GM23338 (cell line): ENCODE measurements around the gene USP24. TPM values are rescaled to one million over a fixed set of nuclear protein-coding genes. Genes with fewer than 3 reads are reported as not detected.

Experiments used
- ATAC-seq: fragments of 200-7000 bp; cut with Tn5 transposase; 3 replicates; pipeline ENCODE4 v1.9.1; 2020
- DNase-seq: peaks from one replicate; pipeline ENCODE4 v3.0.0-alpha.2; 2015; ENCODE audit warnings: low spot score
- H2AFZ ChIP-seq: fragments of 200-600 bp; sonication (generic); 2 replicates; pipeline ENCODE4 v1.8.0; 2016; ENCODE audit warnings: antibody characterized with exemption, mild to moderate bottlenecking, moderate library complexity
- H3F3A ChIP-seq: fragments of 200-600 bp; sonication (generic); replicated peaks from 2 replicates; pipeline ENCODE4 v1.8.0; 2017; ENCODE audit warnings: antibody characterized with exemption, mixed run types, low read depth
- H3K27ac ChIP-seq: fragments of 200-600 bp; sonication (generic); 2 replicates; pipeline ENCODE4 v1.6.1; 2016; ENCODE audit warnings: low read depth
- H3K27me3 ChIP-seq: fragments of 200-600 bp; sonication (generic); 2 replicates; pipeline ENCODE4 v1.8.0; 2016; ENCODE audit warnings: mild to moderate bottlenecking, mixed run types, moderate library complexity; ENCODE audit not compliant: insufficient read depth
- H3K36me3 ChIP-seq: fragments of 200-600 bp; sonication (generic); 2 replicates; pipeline ENCODE4 v1.8.0; 2016; ENCODE audit warnings: mild to moderate bottlenecking; ENCODE audit not compliant: insufficient read depth
- H3K4me1 ChIP-seq: fragments of 200-600 bp; sonication (generic); 2 replicates; pipeline ENCODE4 v1.8.0; 2016; ENCODE audit warnings: mild to moderate bottlenecking, moderate library complexity; ENCODE audit not compliant: insufficient read depth
- H3K4me2 ChIP-seq: fragments of 200-600 bp; sonication (generic); 2 replicates; pipeline ENCODE4 v1.7.1; 2017; ENCODE audit warnings: mixed run types
- H3K4me3 ChIP-seq: fragments of 200-600 bp; sonication (generic); 2 replicates; pipeline ENCODE4 v1.6.1; 2016; ENCODE audit warnings: mixed run types
- H3K79me2 ChIP-seq: fragments of 200-600 bp; sonication (generic); replicated peaks from 2 replicates; pipeline ENCODE4 v1.8.0; 2017; ENCODE audit warnings: mild to moderate bottlenecking; ENCODE audit not compliant: insufficient read depth
- H3K9me2 ChIP-seq: fragments of 200-600 bp; sonication (generic); 2 replicates; pipeline ENCODE4 v1.8.0; 2017; ENCODE audit not compliant: insufficient read depth
- H4K20me1 ChIP-seq: fragments of 200-600 bp; sonication (generic); replicated peaks from 2 replicates; pipeline ENCODE4 v1.8.0; 2017; ENCODE audit warnings: mild to moderate bottlenecking; ENCODE audit not compliant: insufficient read depth
- H3K27ac Mint-ChIP-seq: 2 replicates; pipeline ENCODE4 v1.8.0; 2020; ENCODE audit warnings: inconsistent platforms, mild to moderate bottlenecking, moderate library complexity, mixed read lengths
- H3K27me3 Mint-ChIP-seq: 3 replicates; pipeline ENCODE4 v1.8.0; 2022; ENCODE audit warnings: low read depth, mild to moderate bottlenecking, moderate library complexity, mixed read lengths, inconsistent platforms; ENCODE audit not compliant: insufficient read depth, poor library complexity
- H3K36me3 Mint-ChIP-seq: 3 replicates; pipeline ENCODE4 v1.8.0; 2021; ENCODE audit warnings: low read depth, mild to moderate bottlenecking, inconsistent platforms, moderate library complexity, mixed read lengths
- H3K4me1 Mint-ChIP-seq: 3 replicates; pipeline ENCODE4 v1.8.0; 2020; ENCODE audit warnings: mild to moderate bottlenecking, inconsistent platforms, mixed read lengths
- H3K4me3 Mint-ChIP-seq: 3 replicates; pipeline ENCODE4 v1.8.0; 2021; ENCODE audit warnings: moderate library complexity, mild to moderate bottlenecking, inconsistent platforms, mixed read lengths
- H3K9me3 Mint-ChIP-seq: 3 replicates; pipeline ENCODE4 v1.8.0; 2020; ENCODE audit warnings: moderate library complexity, mild to moderate bottlenecking, inconsistent platforms, mixed read lengths
- CTCF ChIP-seq, 2 experiments: fragments of 200-600 bp in 1 of 2; sonication (generic) in 1 of 2; conservative IDR thresholded peaks; 2 replicates each; pipeline versions ENCODE4 v1.5.1 to v1.6.1; 2016 to 2017; ENCODE audit warnings: antibody characterized with exemption in 2 of 2, low read depth in 2 of 2, mild to moderate bottlenecking in 2 of 2, moderate library complexity in 1 of 2
- ETS1 ChIP-seq: IDR thresholded peaks from 2 replicates; pipeline ENCODE4 v1.6.1; 2016; ENCODE audit warnings: antibody characterized with exemption
- EZH2 ChIP-seq: fragments of 200-600 bp; sonication (generic); IDR thresholded peaks from one replicate; pipeline ENCODE4 v1.8.0; 2017; ENCODE audit warnings: antibody characterized with exemption, mild to moderate bottlenecking, low read depth; ENCODE audit not compliant: unreplicated experiment
- REST ChIP-seq: IDR thresholded peaks from one replicate; pipeline ENCODE4 v1.6.1; 2018; ENCODE audit warnings: antibody characterized with exemption; ENCODE audit not compliant: unreplicated experiment
- STAT1 ChIP-seq: IDR thresholded peaks from one replicate; pipeline ENCODE4 v1.6.1; 2016; ENCODE audit warnings: antibody characterized with exemption; ENCODE audit not compliant: unreplicated experiment
- ZNF114 ChIP-seq: fragments of 250-450 bp; sonication (Bioruptor Pico); IDR thresholded peaks from 2 replicates; pipeline ENCODE4 v1.5.0; 2020; ENCODE audit warnings: mild to moderate bottlenecking, moderate library complexity
- ZNF462 ChIP-seq: fragments of 250-450 bp; sonication (Bioruptor Pico); IDR thresholded peaks from 2 replicates; pipeline ENCODE4 v1.5.0; 2020; ENCODE audit warnings: mild to moderate bottlenecking, moderate library complexity
- polyA plus RNA-seq: library from polyadenylated mRNA; unstranded; fragments of >200 nt; fragmentation: Nextera tagmentation; extraction: Ambion mirVana; gene quantifications from 2 replicates; pipeline ENCODE4 v1.2.1, GENCODE V29; 2016
- total RNA-seq: library from RNA; depleted of rRNA; stranded (reverse); fragments of >200 nt; shearing (Covaris generic); gene quantifications from 2 replicates; pipeline ENCODE4 v1.2.3, GENCODE V29; 2014

USP24 gene
- total and polyA plus RNA-seq, 2 experiments from 2014 or later: 12.1 to 32.6 TPM

GRCh38 chr1:55250399-55251075 lies 35.4 kb upstream of the USP24 start:
- Histone ChIP-seq H3K4me3 (no peak overlapping the region), H3K9me2 (no peaks in the 10 kb centered on the region), H3K27ac (no peak overlapping the region), H3K27me3 (no peaks in the 10 kb centered on the region), H3K79me2 (no peaks in the 10 kb centered on the region), H3F3A (no peaks in the 10 kb centered on the region), H4K20me1 (no peaks in the 10 kb centered on the region), H3K4me2 (no peak overlapping the region), H2AFZ (no peak overlapping the region), H3K4me1 (no peaks in the 10 kb centered on the region), H3K36me3 (no peaks in the 10 kb centered on the region)
- Mint-ChIP-seq H3K9me3 (no peaks in the 10 kb centered on the region), H3K27me3 (no peaks in the 10 kb centered on the region), H3K36me3 (no peaks in the 10 kb centered on the region), H3K4me3 (no peak overlapping the region), H3K27ac (no peak overlapping the region), H3K4me1 (no peaks in the 10 kb centered on the region)
- TF ChIP-seq REST (no peak), CTCF (conservative IDR thresholded peaks at IDR 0.05; ENCODE audit: low read depth in 2 of 2) (no peak), ZNF114 (CRISPR knock-in tag) (no peak), STAT1 (no peak)
- DNase-seq (no peak), ATAC-seq (no peak)

- H3K79me2 ChIP-seq: no peaks in the 10 kb centered on the region
- no peaks in the 10 kb centered on the region for H3K27me3 ChIP-seq
- no peak overlapping the region for H3K27ac ChIP-seq
- Mint-ChIP-seq H3K27ac (no peak overlapping the region), H3K27me3 (no peaks in the 10 kb centered on the region), H3K4me1 (no peaks in the 10 kb centered on the region), H3K9me3 (no peaks in the 10 kb centered on the region), H3K4me3 (no peak overlapping the region), H3K36me3 (no peaks in the 10 kb centered on the region)
- H3K4me3 ChIP-seq: no peak overlapping the region
- no peak overlapping the region for H3K4me2 ChIP-seq
- H3K36me3 ChIP-seq: no peaks in the 10 kb centered on the region
- no peak for DNase-seq
- no peaks in the 10 kb centered on the region for H3F3A ChIP-seq
- no peaks in the 10 kb centered on the region for H3K4me1 ChIP-seq
- H2AFZ ChIP-seq: no peak overlapping the region
- no peak for ATAC-seq
- no peaks in the 10 kb centered on the region for H3K9me2 ChIP-seq
- H4K20me1 ChIP-seq: no peaks in the 10 kb centered on the region
- TF ChIP-seq ETS1: no peak
- TF ChIP-seq EZH2: no peak
- TF ChIP-seq ZNF462 (CRISPR knock-in tag): no peak
Observed at GRCh38 chr1:55249646-55250398, 34.7 kb upstream of the USP24 start.
